GM21529 (cell line): Measurements from ENCODE around the gene MUTYH.
A peak's percentile ranks its signal among the peaks of the same experiment; 100 is the strongest.
"Not testable (repeated sequence)": the region's sequence is repeated elsewhere in the genome, so short reads cannot be mapped to it uniquely, and the experiment has no call there.

ENCODE experiments used
- ATAC-seq: cut with Tn5 transposase; IDR thresholded peaks from one replicate; pipeline ENCODE4 v1.9.1; 2021; ENCODE audit not compliant: unreplicated experiment

The MUTYH gene

GRCh38 chr1:45339789-45340558 lies at the start of gene MUTYH, which contains the start of gene TOE1:
Gene MUTYH (minus strand): TSS chr1:45340440. CDS start chr1:45334505, 5,935 bp downstream.
Gene TOE1 (plus strand): TSS chr1:45340170. CDS start chr1:45340253, 83 bp downstream.
- peak; percentile 78 for ATAC-seq

GRCh38 chr1:45386219-45386618 lies 46.0 kb upstream of the MUTYH start:
- no peak for ATAC-seq

GRCh38 chr1:45385302-45385701 lies 45.1 kb upstream of the MUTYH start:
- no peak for ATAC-seq

- ATAC-seq, result not testable (repeated sequence)
Observed at GRCh38 chr1:45384213-45384612, 44.0 kb upstream of the MUTYH start.

GRCh38 chr1:45383191-45383590 lies 43.0 kb upstream of the MUTYH start:
- no peak for ATAC-seq

GRCh38 chr1:45381243-45381642 lies 41.0 kb upstream of the MUTYH start:
- no peak for ATAC-seq

GRCh38 chr1:45380730-45381129 lies 40.5 kb upstream of the MUTYH start:
- ATAC-seq, result no peak

GRCh38 chr1:45380125-45380524 lies 39.9 kb upstream of the MUTYH start:
- ATAC-seq, result no peak

- no peak for ATAC-seq
Observed at GRCh38 chr1:45379524-45379923, 39.3 kb upstream of the MUTYH start.

GRCh38 chr1:45378184-45378583 lies 37.9 kb upstream of the MUTYH start:
- ATAC-seq, result no peak

GRCh38 chr1:45375104-45376090 lies 35.2 kb upstream of the MUTYH start:
- ATAC-seq, result no peak

GRCh38 chr1:45373573-45373972 lies 33.3 kb upstream of the MUTYH start:
- ATAC-seq, result no peak

GRCh38 chr1:45370575-45370974 lies 30.3 kb upstream of the MUTYH start:
- ATAC-seq, result peak; percentile 83

- peak; percentile 71 for ATAC-seq
Observed at GRCh38 chr1:45365051-45365450, 24.8 kb upstream of the MUTYH start.

GRCh38 chr1:45364294-45364693 lies 24.1 kb upstream of the MUTYH start:
- ATAC-seq, result no peak

GRCh38 chr1:45360981-45361380 lies 20.7 kb upstream of the MUTYH start:
- ATAC-seq, result not testable (repeated sequence)

- ATAC-seq, result no peak
Observed at GRCh38 chr1:45359882-45360513, 19.8 kb upstream of the MUTYH start.

GRCh38 chr1:45356186-45356585 lies 15.9 kb upstream of the MUTYH start:
- no peak for ATAC-seq

GRCh38 chr1:45355683-45356082 lies 15.4 kb upstream of the MUTYH start:
- ATAC-seq, result no peak

GRCh38 chr1:45354838-45355237 lies 14.6 kb upstream of the MUTYH start:
- ATAC-seq, result no peak

- ATAC-seq, result no peak
Observed at GRCh38 chr1:45353685-45354084, 13.4 kb upstream of the MUTYH start.
